ENCODE measurements around the gene PCDHGA6.
"Not testable (repeated sequence)": the region's sequence is repeated elsewhere in the genome, so short reads cannot be mapped to it uniquely, and the experiment has no call there.

PCDHGA6 gene

GRCh38 chr5:141392429-141393198 is 18.9 kb downstream of the PCDHGA6 start, which contains the start of gene PCDHGA8:
PCDHGA8 (plus strand) TSS chr5:141392633; CDS start chr5:141392814, 181 bp downstream.
- DNase-seq (ENCODE audit: low spot score), result no peak

- DNase-seq (ENCODE audit: low spot score), result no peak
Observed at GRCh38 chr5:141393267-141393666, 19.6 kb downstream of the PCDHGA6 start.

- DNase-seq (ENCODE audit: low spot score), result not testable (repeated sequence)
Observed at GRCh38 chr5:141394401-141395187, 20.9 kb downstream of the PCDHGA6 start.

GRCh38 chr5:141397756-141398551 is 24.3 kb downstream of the PCDHGA6 start, which contains the start of gene PCDHGB5:
PCDHGB5 (plus strand) TSS chr5:141397947; CDS start chr5:141398128, 181 bp downstream.
- DNase-seq (ENCODE audit: low spot score), result peak; percentile 56

- DNase-seq (ENCODE audit: low spot score), result no peak
Observed at GRCh38 chr5:141398608-141399007, 24.9 kb downstream of the PCDHGA6 start.

GRCh38 chr5:141399555-141400258 is 26.0 kb downstream of the PCDHGA6 start:
- DNase-seq (ENCODE audit: low spot score), result no peak

GRCh38 chr5:141402553-141403243 is 29.0 kb downstream of the PCDHGA6 start, which contains the start of gene PCDHGA9:
PCDHGA9 (plus strand) TSS chr5:141402778; CDS start chr5:141402953, 175 bp downstream.
- DNase-seq (ENCODE audit: low spot score), result peak; percentile 53

GRCh38 chr5:141403387-141403786 is 29.7 kb downstream of the PCDHGA6 start:
- DNase-seq (ENCODE audit: low spot score), result no peak

GRCh38 chr5:141407790-141408505 is 34.3 kb downstream of the PCDHGA6 start, which contains the start of gene PCDHGB6:
PCDHGB6 (plus strand) TSS chr5:141408021; CDS start chr5:141408203, 182 bp downstream.
- DNase-seq (ENCODE audit: low spot score), result not testable (repeated sequence)

GRCh38 chr5:141409598-141410306 is 36.1 kb downstream of the PCDHGA6 start:
- DNase-seq (ENCODE audit: low spot score), result no peak

- no peak for DNase-seq (ENCODE audit: low spot score)
Observed at GRCh38 chr5:141411575-141411974, 37.9 kb downstream of the PCDHGA6 start.

GRCh38 chr5:141412854-141413539 is 39.3 kb downstream of the PCDHGA6 start, which contains the start of gene PCDHGA10:
PCDHGA10 (plus strand) TSS chr5:141412987; CDS start chr5:141413176, 189 bp downstream.
- DNase-seq (ENCODE audit: low spot score), result peak; percentile 82

GRCh38 chr5:141413540-141414069 is 39.9 kb downstream of the PCDHGA6 start:
- DNase-seq (ENCODE audit: low spot score), result no peak

- DNase-seq (ENCODE audit: low spot score), result not testable (repeated sequence)
Observed at GRCh38 chr5:141414548-141415274, 41.0 kb downstream of the PCDHGA6 start.

- DNase-seq (ENCODE audit: low spot score), result not testable (repeated sequence)
Observed at GRCh38 chr5:141415275-141415618, 41.6 kb downstream of the PCDHGA6 start.

- DNase-seq (ENCODE audit: low spot score), result peak; percentile 39
Observed at GRCh38 chr5:141417494-141418172, 43.9 kb downstream of the PCDHGA6 start, which contains the start of gene PCDHGB7. PCDHGB7 (plus strand) TSS chr5:141417677; CDS start chr5:141417860, 183 bp downstream.

Data from NAMALWA (cell line).